HFFc6 (cell line): Measurements from ENCODE around the gene HS3ST5. TPM values are rescaled to one million over a fixed set of nuclear protein-coding genes. Genes with fewer than 3 reads are reported as not detected.
"Not testable (repeated sequence)": the region's sequence is repeated elsewhere in the genome, so short reads cannot be mapped to it uniquely, and the experiment has no call there.

Experiments
- DNase-seq: peaks from one replicate; pipeline ENCODE4 v3.0.0-alpha.2; 2018
- H3K27ac Mint-ChIP-seq: 2 replicates; pipeline ENCODE4 v1.8.0; 2020; ENCODE audit warnings: mild to moderate bottlenecking, mixed read lengths
- H3K27me3 Mint-ChIP-seq: 2 replicates; pipeline ENCODE4 v1.8.0; 2021; ENCODE audit warnings: mild to moderate bottlenecking, moderate library complexity, mixed read lengths; ENCODE audit not compliant: insufficient read depth
- H3K36me3 Mint-ChIP-seq: 2 replicates; pipeline ENCODE4 v1.8.0; 2021; ENCODE audit warnings: low read depth, mixed read lengths
- H3K4me1 Mint-ChIP-seq: 2 replicates; pipeline ENCODE4 v1.8.0; 2020; ENCODE audit warnings: low read depth, mixed read lengths
- H3K4me3 Mint-ChIP-seq: 2 replicates; pipeline ENCODE4 v1.8.0; 2020; ENCODE audit warnings: mild to moderate bottlenecking, moderate library complexity, mixed read lengths
- H3K9me3 Mint-ChIP-seq: 2 replicates; pipeline ENCODE4 v1.8.0; 2020; ENCODE audit warnings: mild to moderate bottlenecking, mixed read lengths
- total RNA-seq, 6 experiments: library from RNA; stranded (reverse); fragmentation: NEBNext Ultra II Directional; extraction: Animal tissue kit (Norgen Biotek cat#: 25700); gene quantifications; 2 replicates in 1 of 6; 3 replicates in 5 of 6; pipeline ENCODE4 v1.2.3, GENCODE V29; 2021
- TF ChIP-seq, protein P1 (sequence below): fragments of 200-600 bp; sonication (generic); IDR thresholded peaks from 2 replicates; pipeline ENCODE4 v1.5.0; 2021; ENCODE audit warnings: antibody characterized with exemption, mild to moderate bottlenecking

HS3ST5 gene
- total RNA-seq, 6 experiments from 2014 or later: not detected

DNA sequence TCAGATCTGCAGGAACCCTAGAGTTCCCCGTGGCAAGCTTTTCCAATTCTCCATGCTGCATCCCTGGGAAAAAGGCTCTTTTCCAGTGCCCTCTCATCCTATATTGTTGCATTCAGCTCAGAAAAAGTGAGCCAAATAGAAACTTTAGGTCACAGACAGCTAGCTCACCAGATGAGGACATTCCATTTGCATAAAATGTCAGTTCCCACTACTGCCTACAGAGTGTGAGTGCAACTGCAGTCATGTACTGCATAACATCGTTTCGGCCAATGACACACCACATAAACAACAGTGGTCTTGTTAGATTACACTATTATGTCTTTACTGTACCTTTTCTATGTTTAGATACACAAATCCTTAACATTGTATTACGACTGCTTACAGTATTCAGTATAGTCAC, 8.6 kb downstream of the HS3ST5 start:
- Mint-ChIP-seq H3K9me3 (no peaks in the 10 kb centered on the region), H3K4me1 (no peaks in the 10 kb centered on the region), H3K27ac (no peak overlapping the region), H3K4me3 (no peak overlapping the region), H3K36me3 (no peaks in the 10 kb centered on the region), H3K27me3 (no peaks in the 10 kb centered on the region)
- TF ChIP-seq, protein P1, sequence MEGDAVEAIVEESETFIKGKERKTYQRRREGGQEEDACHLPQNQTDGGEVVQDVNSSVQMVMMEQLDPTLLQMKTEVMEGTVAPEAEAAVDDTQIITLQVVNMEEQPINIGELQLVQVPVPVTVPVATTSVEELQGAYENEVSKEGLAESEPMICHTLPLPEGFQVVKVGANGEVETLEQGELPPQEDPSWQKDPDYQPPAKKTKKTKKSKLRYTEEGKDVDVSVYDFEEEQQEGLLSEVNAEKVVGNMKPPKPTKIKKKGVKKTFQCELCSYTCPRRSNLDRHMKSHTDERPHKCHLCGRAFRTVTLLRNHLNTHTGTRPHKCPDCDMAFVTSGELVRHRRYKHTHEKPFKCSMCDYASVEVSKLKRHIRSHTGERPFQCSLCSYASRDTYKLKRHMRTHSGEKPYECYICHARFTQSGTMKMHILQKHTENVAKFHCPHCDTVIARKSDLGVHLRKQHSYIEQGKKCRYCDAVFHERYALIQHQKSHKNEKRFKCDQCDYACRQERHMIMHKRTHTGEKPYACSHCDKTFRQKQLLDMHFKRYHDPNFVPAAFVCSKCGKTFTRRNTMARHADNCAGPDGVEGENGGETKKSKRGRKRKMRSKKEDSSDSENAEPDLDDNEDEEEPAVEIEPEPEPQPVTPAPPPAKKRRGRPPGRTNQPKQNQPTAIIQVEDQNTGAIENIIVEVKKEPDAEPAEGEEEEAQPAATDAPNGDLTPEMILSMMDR: no peak
- no peak for DNase-seq

- Mint-ChIP-seq H3K27me3 (no peaks in the 10 kb centered on the region), H3K36me3 (no peaks in the 10 kb centered on the region), H3K4me3 (no peak overlapping the region), H3K9me3 (no peaks in the 10 kb centered on the region), H3K4me1 (no peaks in the 10 kb centered on the region), H3K27ac (no peak overlapping the region)
- DNase-seq: no peak
- TF ChIP-seq, protein P1: no peak
Measured at GRCh38 chr6:114327074-114327473, 15.7 kb downstream of the HS3ST5 start.

DNA sequence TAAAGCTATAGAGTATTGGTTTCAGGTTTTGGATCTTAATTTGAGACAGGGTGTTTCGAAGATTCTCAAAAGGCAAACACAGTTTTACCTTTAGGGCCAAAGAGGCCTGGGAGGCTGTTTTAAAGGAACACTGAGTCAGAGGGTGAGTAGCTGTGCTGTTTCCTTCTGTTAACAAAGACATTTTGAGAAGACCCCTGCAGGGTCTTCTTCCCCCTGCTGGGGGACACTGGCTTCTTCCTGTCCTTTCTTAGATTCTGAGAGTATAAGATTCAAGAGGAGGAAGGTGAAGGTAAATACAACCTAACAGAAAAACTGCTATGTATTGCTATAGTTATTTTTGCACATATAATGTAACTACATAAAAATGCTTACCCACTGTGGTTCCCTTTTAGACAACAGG, 19.0 kb downstream of the HS3ST5 start:
- H3K27ac Mint-ChIP-seq: no peak overlapping the region
- H3K4me1 Mint-ChIP-seq: no peaks in the 10 kb centered on the region
- no peak overlapping the region for H3K4me3 Mint-ChIP-seq
- TF ChIP-seq, protein P1: no peak
- H3K9me3 Mint-ChIP-seq: no peaks in the 10 kb centered on the region
- DNase-seq: no peak
- no peaks in the 10 kb centered on the region for H3K27me3 Mint-ChIP-seq
- H3K36me3 Mint-ChIP-seq: no peaks in the 10 kb centered on the region

- no peaks in the 10 kb centered on the region for H3K36me3 Mint-ChIP-seq
- H3K27ac Mint-ChIP-seq: no peak overlapping the region
- no peaks in the 10 kb centered on the region for H3K9me3 Mint-ChIP-seq
- H3K27me3 Mint-ChIP-seq: peaks cover 1% of the 10 kb centered on the region; the same call in 1 of the 2 replicates
- TF ChIP-seq, protein P1: no peak
- no peaks in the 10 kb centered on the region for H3K4me1 Mint-ChIP-seq
- DNase-seq: no peak
- H3K4me3 Mint-ChIP-seq: no peak overlapping the region
Measured at GRCh38 chr6:114319749-114320148, 23.1 kb downstream of the HS3ST5 start.

- Mint-ChIP-seq H3K36me3 (no peaks in the 10 kb centered on the region), H3K27ac (no peak overlapping the region), H3K4me1 (no peaks in the 10 kb centered on the region), H3K27me3 (peaks cover 1% of the 10 kb centered on the region; the same call in 1 of the 2 replicates), H3K4me3 (no peak overlapping the region), H3K9me3 (no peaks in the 10 kb centered on the region)
- TF ChIP-seq, protein P1: no peak
- DNase-seq: no peak
Measured at GRCh38 chr6:114315831-114316595, 26.8 kb downstream of the HS3ST5 start.

DNA sequence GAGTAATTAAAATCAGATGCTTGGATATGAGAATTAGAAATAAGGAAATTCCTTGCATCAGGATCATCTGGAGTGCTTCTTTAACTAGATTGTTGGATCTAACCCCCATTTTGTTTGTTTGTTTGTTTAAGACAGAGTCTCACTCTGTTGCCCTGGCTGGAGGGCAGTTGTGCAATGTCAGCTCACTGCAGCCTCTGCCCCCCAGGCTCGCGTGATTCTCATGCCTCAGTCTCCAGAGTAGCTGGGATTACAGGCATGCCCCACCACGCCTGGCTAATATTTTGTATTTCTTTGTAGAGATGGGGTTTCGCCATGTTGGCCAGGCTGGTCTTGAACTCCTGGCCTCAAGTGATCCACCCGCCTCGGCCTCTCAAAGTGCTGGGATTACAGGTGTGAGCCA, 29.0 kb downstream of the HS3ST5 start:
- DNase-seq, H3K27me3 Mint-ChIP-seq, H3K36me3 Mint-ChIP-seq, H3K9me3 Mint-ChIP-seq, H3K4me3 Mint-ChIP-seq, H3K27ac Mint-ChIP-seq, H3K4me1 Mint-ChIP-seq: not testable (repeated sequence)
